Stimulated activated CD8-positive, alpha-beta memory T cell treated with anti-CD3 and anti-CD28 coated beads, Interleukin-4, amount 100 ng/mL, for 48 hours (primary cell): Measurements from ENCODE around the gene NKAIN1.
"Not testable (repeated sequence)": the region's sequence is repeated elsewhere in the genome, so short reads cannot be mapped to it uniquely, and the experiment has no call there.

ENCODE experiments used
- DNase-seq: peaks from one replicate; pipeline ENCODE4 v3.0.0-alpha.2; 2020

NKAIN1 gene

GRCh38 chr1:31148409-31148808 lies 91.3 kb downstream of the NKAIN1 start:
- DNase-seq, result no peak

GRCh38 chr1:31145648-31146047 lies 94.0 kb downstream of the NKAIN1 start:
- no peak for DNase-seq

GRCh38 chr1:31144442-31144841 lies 95.2 kb downstream of the NKAIN1 start:
- DNase-seq, result no peak

GRCh38 chr1:31143455-31143854 lies 96.2 kb downstream of the NKAIN1 start:
- no peak for DNase-seq

- no peak for DNase-seq
These were observed 97.3 kb downstream of the NKAIN1 start for GRCh38 chr1:31142406-31142805.

- no peak for DNase-seq
These were observed 99.4 kb downstream of the NKAIN1 start for GRCh38 chr1:31140299-31140698.

GRCh38 chr1:31138797-31139521 lies 100.7 kb downstream of the NKAIN1 start:
- DNase-seq, result not testable (repeated sequence)

GRCh38 chr1:31137873-31138272 lies 101.8 kb downstream of the NKAIN1 start:
- not testable (repeated sequence) for DNase-seq

- no peak for DNase-seq
These were observed 103.6 kb downstream of the NKAIN1 start for GRCh38 chr1:31135973-31136600.

- DNase-seq, result no peak
These were observed 106.3 kb downstream of the NKAIN1 start for GRCh38 chr1:31133368-31133767.
